ENCODE measurements around the gene GPC5. TPM values are rescaled to one million over a fixed set of nuclear protein-coding genes. Genes with fewer than 3 reads are reported as not detected.
"Not testable (repeated sequence)": the region's sequence is repeated elsewhere in the genome, so short reads cannot be mapped to it uniquely, and the experiment has no call there.

GPC5 gene
- polyA plus RNA-seq, 3 donors: 0.04 to 1.0 TPM; not detected in 1

- 91 to 95% (median 93%) methylated on average over 26 to 29 of the region's 29 CpGs for WGBS, 3 donors
- H3K27ac ChIP-seq (ENCODE audit: low read depth, low read length): not testable (repeated sequence)
Observed at GRCh38 chr13:92290718-92291307, 892.4 kb downstream of the GPC5 start.

GRCh38 chr13:92294533-92294932, 896.1 kb downstream of the GPC5 start:
- H3K27ac ChIP-seq (ENCODE audit: low read depth, low read length): not testable (repeated sequence)
- 79 to 83% (median 82%) methylated on average over 5 of the region's 5 CpGs for WGBS, 3 donors

GRCh38 chr13:92296154-92296671, 897.8 kb downstream of the GPC5 start:
- whole genome bisulfite sequencing, 3 donors: 85 to 89% (median 88%) methylated on average over 3 of the region's 3 CpGs

GRCh38 chr13:92297971-92298942, 899.8 kb downstream of the GPC5 start:
- 84 to 89% (median 86%) methylated on average over 22 of the region's 22 CpGs for WGBS, 3 donors
- H3K27ac ChIP-seq (ENCODE audit: low read depth, low read length): no peak overlapping the region

More at GRCh38 chr13:92296154-92296671, 897.8 kb downstream of the GPC5 start:
- H3K27ac ChIP-seq (ENCODE audit: low read depth, low read length): not testable (repeated sequence)

GRCh38 chr13:92300651-92301050, 902.2 kb downstream of the GPC5 start:
- 91 to 95% (median 91%) methylated on average over 1 of the region's 1 CpG for WGBS, 3 donors
- no peak overlapping the region for H3K27ac ChIP-seq (ENCODE audit: low read depth, low read length)

- no peak overlapping the region for H3K27ac ChIP-seq (ENCODE audit: low read depth, low read length)
- WGBS, 3 donors: 50 to 62% (median 50%) methylated on average over 1 of the region's 1 CpG
Observed at GRCh38 chr13:92303428-92303827, 905.0 kb downstream of the GPC5 start.

GRCh38 chr13:92307752-92308151, 909.3 kb downstream of the GPC5 start:
- no peak overlapping the region for H3K27ac ChIP-seq (ENCODE audit: low read depth, low read length)
- WGBS, 3 donors: 39 to 67% (median 65%) methylated on average over 2 of the region's 2 CpGs

- WGBS, 3 donors: 81 to 92% (median 89%) methylated on average over 2 of the region's 2 CpGs
Observed at GRCh38 chr13:92312823-92313222, 914.4 kb downstream of the GPC5 start.

GRCh38 chr13:92313382-92313781, 915.0 kb downstream of the GPC5 start:
- H3K27ac ChIP-seq (ENCODE audit: low read depth, low read length): no peak overlapping the region
- WGBS, 3 donors: 43 to 69% (median 53%) methylated on average over 2 of the region's 2 CpGs

More at GRCh38 chr13:92312823-92313222, 914.4 kb downstream of the GPC5 start:
- H3K27ac ChIP-seq (ENCODE audit: low read depth, low read length): no peak overlapping the region

GRCh38 chr13:92315265-92315664, 916.8 kb downstream of the GPC5 start:
- 80 to 86% (median 83%) methylated on average over 2 of the region's 2 CpGs for WGBS, 3 donors
- no peak overlapping the region for H3K27ac ChIP-seq (ENCODE audit: low read depth, low read length)

GRCh38 chr13:92316030-92316429, 917.6 kb downstream of the GPC5 start:
- no peak overlapping the region for H3K27ac ChIP-seq (ENCODE audit: low read depth, low read length)
- WGBS, 3 donors: 90 to 96% (median 92%) methylated on average over 2 of the region's 2 CpGs

GRCh38 chr13:92317066-92317465, 918.6 kb downstream of the GPC5 start:
- H3K27ac ChIP-seq (ENCODE audit: low read depth, low read length): no peak overlapping the region
- 62 to 80% (median 62%) methylated on average over 2 of the region's 2 CpGs for WGBS, 3 donors

- H3K27ac ChIP-seq (ENCODE audit: low read depth, low read length): no peak overlapping the region
- 29 to 67% (median 60%) methylated on average over 1 of the region's 1 CpG for WGBS, 3 donors
Observed at GRCh38 chr13:92320323-92320722, 921.9 kb downstream of the GPC5 start.

- WGBS, 3 donors: 72 to 85% (median 83%) methylated on average over 5 of the region's 5 CpGs
- H3K27ac ChIP-seq (ENCODE audit: low read depth, low read length): no peak overlapping the region
Observed at GRCh38 chr13:92321174-92321573, 922.8 kb downstream of the GPC5 start.

- H3K27ac ChIP-seq (ENCODE audit: low read depth, low read length): no peak overlapping the region
- 61 to 81% (median 73%) methylated on average over 1 of the region's 1 CpG for WGBS, 3 donors
Observed at GRCh38 chr13:92345627-92346026, 947.2 kb downstream of the GPC5 start.

- no peak overlapping the region for H3K27ac ChIP-seq (ENCODE audit: low read depth, low read length)
Observed at GRCh38 chr13:92346046-92346445, 947.6 kb downstream of the GPC5 start.

- 81 to 89% (median 88%) methylated on average over 1 of the region's 1 CpG for WGBS, 3 donors
Observed at GRCh38 chr13:92354583-92354982, 956.2 kb downstream of the GPC5 start.

GRCh38 chr13:92355213-92355612, 956.8 kb downstream of the GPC5 start:
- H3K27ac ChIP-seq (ENCODE audit: low read depth, low read length): no peak overlapping the region
- WGBS, 3 donors: 52 to 68% (median 52%) methylated on average over 1 of the region's 1 CpG

More at GRCh38 chr13:92354583-92354982, 956.2 kb downstream of the GPC5 start:
- no peak overlapping the region for H3K27ac ChIP-seq (ENCODE audit: low read depth, low read length)

- H3K27ac ChIP-seq (ENCODE audit: low read depth, low read length): no peak overlapping the region
- 11 to 26% (median 25%) methylated on average over 2 of the region's 2 CpGs for WGBS, 3 donors
Observed at GRCh38 chr13:92362717-92363116, 964.3 kb downstream of the GPC5 start.
